COLO829 (cell line): ENCODE data around the gene MIAT.
A peak's percentile ranks its signal among the peaks of the same experiment; 100 is the strongest.

Source experiments
- DNase-seq: peaks from one replicate; pipeline ENCODE4 v3.0.0; 2012; ENCODE audit warnings: low spot score

The MIAT gene

DNA sequence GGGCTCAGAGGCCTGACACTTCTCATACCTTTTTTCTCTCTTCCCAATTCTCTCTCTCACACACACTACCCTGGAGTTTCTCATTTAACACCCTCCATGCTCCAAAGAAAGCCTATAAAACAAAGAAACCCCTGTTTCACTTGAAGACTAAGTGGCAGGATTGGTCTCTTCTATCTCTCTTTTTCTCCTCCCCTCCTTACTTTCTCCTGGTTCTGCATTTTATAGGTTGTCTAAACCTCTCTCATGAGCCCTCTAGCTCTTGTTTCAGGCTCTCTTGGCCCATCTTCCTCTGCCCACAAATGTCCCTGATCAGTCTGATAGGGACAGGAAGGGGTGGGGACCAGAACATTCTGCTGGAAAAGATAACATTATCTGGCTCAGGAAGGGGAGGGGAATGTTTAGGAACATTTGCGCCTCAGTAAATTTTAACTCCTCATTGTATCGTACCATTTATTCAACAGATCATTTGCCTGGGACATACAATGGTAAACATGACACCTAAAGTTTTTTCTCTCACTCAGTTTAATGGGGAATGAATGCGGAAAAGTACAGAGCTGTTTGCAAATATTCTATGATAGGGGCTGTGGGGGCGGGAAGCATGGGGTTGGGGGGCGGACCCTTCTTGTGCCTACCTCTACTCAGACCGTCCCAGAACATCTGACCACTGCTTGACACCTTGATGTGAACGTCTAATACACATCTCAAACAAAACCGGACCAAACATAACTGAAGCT, 24.8 kb upstream of the MIAT start:
- no peak for DNase-seq

- DNase-seq, result no peak
These were observed 23.2 kb upstream of the MIAT start for GRCh38 chr22:26634189-26634588.

GRCh38 chr22:26635117-26635516, 22.3 kb upstream of the MIAT start:
- DNase-seq, result no peak

DNA sequence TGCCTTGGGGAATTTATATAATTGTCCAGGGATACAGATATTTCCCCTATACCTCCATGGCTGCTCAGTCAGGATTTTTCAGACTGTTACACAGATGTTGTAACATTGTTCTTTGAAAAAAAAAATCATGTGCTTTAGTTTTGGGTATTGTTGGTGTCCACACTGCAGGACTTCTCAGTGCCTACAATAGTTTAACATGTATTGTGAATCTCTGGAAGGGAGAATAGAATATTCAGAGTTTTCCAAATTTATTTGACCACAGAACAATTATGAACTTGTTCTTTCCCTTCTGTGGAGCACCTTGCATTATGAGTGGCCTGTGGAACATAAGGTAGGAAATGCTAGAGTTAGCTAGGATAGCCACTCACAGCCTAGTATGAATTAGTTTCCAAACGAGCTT, 21.1 kb upstream of the MIAT start:
- DNase-seq, result no peak

- no peak for DNase-seq
These were observed 14.6 kb upstream of the MIAT start for GRCh38 chr22:26642465-26643417.

- no peak for DNase-seq
These were observed 13.8 kb upstream of the MIAT start for GRCh38 chr22:26643418-26644100.

DNA sequence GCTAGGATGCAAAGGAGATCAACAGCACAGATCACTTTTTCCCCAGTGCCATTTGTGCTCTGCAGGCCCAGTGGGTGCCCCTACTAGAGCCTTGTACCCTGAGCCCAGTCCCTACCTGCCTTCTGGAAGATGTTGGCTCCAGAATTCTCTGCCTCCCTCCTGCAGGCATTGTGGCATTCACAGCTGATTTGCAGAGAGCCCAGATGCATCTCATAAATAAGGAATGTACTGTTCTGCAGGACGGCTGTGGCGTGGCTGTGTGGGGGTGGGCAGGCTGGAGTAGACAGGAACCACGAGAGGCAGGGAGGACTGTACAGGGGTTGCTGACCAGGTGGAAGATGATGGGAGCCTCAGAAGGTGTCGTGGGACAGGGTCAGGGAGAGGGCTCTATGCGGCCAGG, 11.2 kb upstream of the MIAT start:
- peak; percentile 40 for DNase-seq

DNA sequence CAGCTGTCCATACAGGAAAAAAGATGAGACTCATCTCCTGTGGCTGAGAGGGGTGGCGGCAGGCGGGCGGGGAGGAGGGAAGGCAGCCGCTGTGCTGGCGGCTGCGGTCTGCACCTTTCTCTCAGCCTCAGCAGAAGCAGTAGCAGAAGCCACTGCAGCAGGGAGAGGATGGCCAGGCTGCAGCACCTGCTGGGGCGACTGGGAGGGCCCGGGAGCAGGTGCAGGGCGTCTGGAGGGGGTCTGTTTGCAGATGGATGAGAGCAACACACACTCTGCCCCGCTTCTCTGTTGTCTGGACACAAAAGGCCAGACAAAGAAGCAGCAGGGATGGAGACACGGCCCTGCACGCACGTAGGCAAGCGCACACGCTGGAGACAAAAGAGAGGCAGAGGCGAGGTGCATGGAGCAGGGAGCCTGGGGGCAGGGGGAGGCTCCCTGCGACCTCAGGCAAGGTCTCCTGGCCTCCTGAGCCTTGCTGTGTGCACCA, 9.3 kb upstream of the MIAT start:
- DNase-seq, result no peak

GRCh38 chr22:26648528-26649388, 8.6 kb upstream of the MIAT start:
- DNase-seq, result no peak

- DNase-seq, result no peak
These were observed 6.5 kb upstream of the MIAT start for GRCh38 chr22:26650722-26651421.

DNA sequence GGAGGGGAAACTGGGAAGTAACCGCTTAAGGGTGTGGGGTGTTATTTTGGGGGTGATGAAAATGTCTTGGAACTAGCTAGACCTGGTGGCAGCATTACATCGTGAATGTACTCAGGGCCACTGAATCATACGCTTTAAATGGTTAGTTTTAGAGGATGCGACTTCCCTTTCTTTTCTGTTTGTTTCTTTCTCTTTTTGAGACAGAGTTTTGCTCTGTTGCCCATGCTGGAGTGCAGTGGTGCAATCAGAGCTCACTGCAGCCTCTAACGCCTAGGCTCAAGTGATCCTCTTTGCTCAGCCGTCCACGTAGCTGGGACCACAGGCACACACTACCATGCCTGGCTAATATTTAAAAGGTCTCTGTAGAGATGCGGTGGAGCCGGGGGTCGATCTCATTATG, 5.6 kb upstream of the MIAT start:
- no peak for DNase-seq

GRCh38 chr22:26658161-26658560, 773 bp downstream of the MIAT start:
- no peak for DNase-seq

- peak; percentile 83 for DNase-seq
These were observed 1.5 kb downstream of the MIAT start for GRCh38 chr22:26658671-26659478.

GRCh38 chr22:26660356-26660755, 3.0 kb downstream of the MIAT start:
- DNase-seq, result no peak

DNA sequence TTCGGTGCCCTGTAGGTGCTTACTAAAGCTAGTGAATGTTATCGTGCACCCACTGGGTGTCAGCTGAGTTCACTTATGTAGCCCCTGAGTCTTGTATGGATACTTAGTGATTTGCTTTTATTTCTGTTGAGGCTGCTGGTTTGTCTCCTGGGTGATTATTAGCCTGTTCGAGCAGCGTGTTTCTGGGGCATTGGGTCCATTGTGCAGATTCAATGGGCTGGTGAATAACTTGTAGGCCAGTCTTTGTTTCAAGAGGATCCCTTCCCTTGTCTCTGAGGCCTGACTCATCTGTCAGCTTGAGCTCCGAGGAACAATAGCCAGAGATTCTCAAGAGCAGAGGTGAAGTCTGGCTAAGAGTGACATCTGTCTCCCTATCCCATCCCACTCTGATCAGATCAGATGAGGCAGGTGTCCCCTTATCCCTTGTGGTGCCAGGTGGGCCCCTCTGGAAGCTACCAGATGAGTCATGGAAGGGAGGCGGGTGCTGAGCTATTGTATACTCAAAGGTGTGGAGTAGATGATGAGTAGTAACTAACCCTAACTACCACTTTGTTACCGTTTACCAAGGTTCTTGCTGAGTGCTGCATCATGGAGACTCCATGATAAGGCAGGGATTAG, 3.7 kb downstream of the MIAT start:
- DNase-seq, result no peak

DNA sequence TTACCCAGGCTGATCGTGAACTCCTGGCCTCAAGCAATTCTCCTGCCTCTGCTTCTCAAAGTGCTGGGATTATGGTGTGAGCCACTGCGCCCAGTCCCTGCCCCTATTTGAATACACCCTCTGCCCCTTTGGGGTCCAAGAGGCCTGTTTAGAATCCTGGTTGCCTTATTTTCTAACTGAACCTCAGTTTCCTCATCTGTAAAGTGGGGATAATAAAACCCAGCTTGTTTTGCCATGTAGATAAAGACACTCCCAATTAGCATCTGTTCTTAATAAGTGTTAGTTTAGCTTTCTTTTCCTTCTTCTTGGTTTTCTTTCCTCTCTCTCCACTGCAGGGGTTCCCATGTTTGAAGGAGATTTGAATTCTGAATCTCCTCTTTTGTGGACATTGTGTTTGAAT, 4.8 kb downstream of the MIAT start:
- DNase-seq, result no peak

- DNase-seq, result no peak
These were observed 6.1 kb downstream of the MIAT start for GRCh38 chr22:26663374-26663923.

- DNase-seq, result no peak
These were observed 8.4 kb downstream of the MIAT start for GRCh38 chr22:26665813-26666231.

DNA sequence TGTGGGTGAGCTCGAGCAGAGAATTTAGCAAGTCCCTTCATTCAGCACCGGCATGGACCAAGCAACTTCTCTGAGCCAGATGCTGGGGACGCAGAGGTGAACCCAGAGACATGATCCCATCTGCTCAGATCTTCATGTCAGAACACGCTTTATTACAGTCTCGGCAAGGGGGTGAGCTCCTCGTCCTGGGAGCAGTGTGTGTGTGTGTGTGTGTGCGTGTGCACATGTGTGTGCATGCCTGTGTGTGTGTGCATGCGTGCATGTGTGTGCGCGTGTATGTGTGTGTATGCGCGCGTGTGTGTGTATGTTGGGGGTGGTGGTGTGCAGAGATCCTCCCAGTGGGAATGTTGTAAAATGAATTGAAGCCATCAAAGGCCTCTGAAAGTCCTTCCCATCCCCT, 9.8 kb downstream of the MIAT start:
- no peak for DNase-seq
